Mesenchymal stem cell (in vitro differentiated cells and primary cell): ENCODE measurements around the gene PKN3.

Source experiments
- DNase-seq: peaks from one replicate; pipeline ENCODE4 v3.0.0-alpha.2; 2013
- H2AFZ ChIP-seq: one replicate; pipeline ENCODE4 v1.6.1; 2013; ENCODE audit warnings: low read depth, mild to moderate bottlenecking, control low read depth, inconsistent platforms, low read length, moderate library complexity
- H2AK5ac ChIP-seq: 2 replicates; pipeline ENCODE4 v1.6.1; 2013; ENCODE audit warnings: low read length, moderate library complexity, mild to moderate bottlenecking, inconsistent platforms; ENCODE audit not compliant: severe bottlenecking
- H2BK120ac ChIP-seq: one replicate; pipeline ENCODE4 v1.6.1; 2013; ENCODE audit warnings: low read depth, mild to moderate bottlenecking, inconsistent platforms, low read length, moderate library complexity
- H2BK12ac ChIP-seq, 2 experiments: one replicate each; pipeline ENCODE4 v1.6.1; 2013; ENCODE audit warnings: inconsistent platforms in 2 of 2, low read length in 2 of 2, mild to moderate bottlenecking in 2 of 2, moderate library complexity in 2 of 2, control low read depth in 1 of 2
- H2BK15ac ChIP-seq: one replicate; pipeline ENCODE4 v1.6.1; 2013; ENCODE audit warnings: mild to moderate bottlenecking, low read depth, inconsistent platforms; ENCODE audit not compliant: poor library complexity, severe bottlenecking
- H2BK5ac ChIP-seq: 2 replicates; pipeline ENCODE4 v1.6.1; 2013; ENCODE audit warnings: low read depth, mild to moderate bottlenecking, low read length, control low read depth, inconsistent platforms; ENCODE audit not compliant: poor library complexity, severe bottlenecking
- H3K14ac ChIP-seq, 2 experiments: one replicate each; pipeline ENCODE4 v1.6.1; 2013; ENCODE audit warnings: inconsistent platforms in 2 of 2, low read length in 2 of 2, control low read depth in 1 of 2, mild to moderate bottlenecking in 1 of 2, moderate library complexity in 1 of 2
- H3K18ac ChIP-seq, 2 experiments: one replicate each; pipeline ENCODE4 v1.6.1; 2013; ENCODE audit warnings: inconsistent platforms in 2 of 2, low read length in 2 of 2, control low read depth in 1 of 2, low read depth in 1 of 2, mild to moderate bottlenecking in 1 of 2
- H3K23ac ChIP-seq, 2 experiments: one replicate each; pipeline ENCODE4 v1.6.1; 2013; ENCODE audit warnings: inconsistent platforms in 2 of 2, low read length in 2 of 2, mild to moderate bottlenecking in 2 of 2, moderate library complexity in 2 of 2, control low read depth in 1 of 2
- H3K27ac ChIP-seq: 2 replicates; pipeline ENCODE4 v1.5.1; 2013; ENCODE audit warnings: mild to moderate bottlenecking, moderate library complexity, low read length, control low read depth, inconsistent platforms; ENCODE audit not compliant: poor library complexity, severe bottlenecking
- H3K27me3 ChIP-seq, 2 experiments: 2 replicates each; pipeline versions ENCODE4 v1.6.1 to v1.7.0; 2013; ENCODE audit warnings: low read length in 2 of 2, mild to moderate bottlenecking in 2 of 2, moderate library complexity in 2 of 2, control low read depth in 1 of 2, inconsistent platforms in 1 of 2; ENCODE audit not compliant: control insufficient read depth in 1 of 2, insufficient read depth in 1 of 2
- H3K36me3 ChIP-seq, 2 experiments: 2 replicates each; pipeline versions ENCODE4 v1.6.1 to v1.7.0; 2013; ENCODE audit warnings: low read length in 2 of 2, control low read depth in 1 of 2, inconsistent platforms in 1 of 2, low read depth in 1 of 2, mild to moderate bottlenecking in 1 of 2; ENCODE audit not compliant: insufficient read depth in 2 of 2, control insufficient read depth in 1 of 2
- H3K4ac ChIP-seq, 2 experiments: one replicate each; pipeline ENCODE4 v1.6.1; 2013; ENCODE audit warnings: inconsistent platforms in 2 of 2, low read length in 2 of 2, mild to moderate bottlenecking in 2 of 2, moderate library complexity in 2 of 2, control low read depth in 1 of 2, low read depth in 1 of 2
- H3K4me1 ChIP-seq: 2 replicates; pipeline ENCODE4 v1.6.1; 2013; ENCODE audit warnings: low read depth, low read length, control low read depth; ENCODE audit not compliant: control insufficient read depth, insufficient read depth
- H3K4me2 ChIP-seq: 2 replicates; pipeline ENCODE4 v1.6.1; 2013; ENCODE audit warnings: low read length, mild to moderate bottlenecking, inconsistent platforms; ENCODE audit not compliant: poor library complexity, severe bottlenecking
- H3K4me3 ChIP-seq, 2 experiments: 2 replicates each; pipeline versions ENCODE4 v1.5.1 to v1.7.0; 2013; ENCODE audit warnings: low read length in 2 of 2, mild to moderate bottlenecking in 2 of 2, control low read depth in 1 of 2, low read depth in 1 of 2; ENCODE audit not compliant: insufficient read depth in 1 of 2
- H3K79me1 ChIP-seq: replicated peaks from 2 replicates; pipeline ENCODE4 v1.6.1; 2013; ENCODE audit warnings: mild to moderate bottlenecking, control low read depth, low read length, inconsistent platforms; ENCODE audit not compliant: poor library complexity, severe bottlenecking
- H3K9ac ChIP-seq: 2 replicates; pipeline ENCODE4 v1.7.0; 2013; ENCODE audit warnings: mild to moderate bottlenecking, low read length, moderate library complexity
- H3K9me3 ChIP-seq: 2 replicates; pipeline ENCODE4 v1.7.0; 2013; ENCODE audit warnings: mild to moderate bottlenecking, low read length; ENCODE audit not compliant: control insufficient read depth
- H4K8ac ChIP-seq: one replicate; pipeline ENCODE4 v1.6.1; 2013; ENCODE audit warnings: inconsistent platforms, mild to moderate bottlenecking, low read length, moderate library complexity
- H4K91ac ChIP-seq: one replicate; pipeline ENCODE4 v1.6.1; 2013; ENCODE audit warnings: mild to moderate bottlenecking, low read length, inconsistent platforms
- WGBS: methylation state at CpG from one replicate; pipeline ENCODE4 v1.1.7; 2013; ENCODE audit warnings: mixed read lengths; 5-methylcytosine and 5-hydroxymethylcytosine counted together

PKN3 gene

DNA sequence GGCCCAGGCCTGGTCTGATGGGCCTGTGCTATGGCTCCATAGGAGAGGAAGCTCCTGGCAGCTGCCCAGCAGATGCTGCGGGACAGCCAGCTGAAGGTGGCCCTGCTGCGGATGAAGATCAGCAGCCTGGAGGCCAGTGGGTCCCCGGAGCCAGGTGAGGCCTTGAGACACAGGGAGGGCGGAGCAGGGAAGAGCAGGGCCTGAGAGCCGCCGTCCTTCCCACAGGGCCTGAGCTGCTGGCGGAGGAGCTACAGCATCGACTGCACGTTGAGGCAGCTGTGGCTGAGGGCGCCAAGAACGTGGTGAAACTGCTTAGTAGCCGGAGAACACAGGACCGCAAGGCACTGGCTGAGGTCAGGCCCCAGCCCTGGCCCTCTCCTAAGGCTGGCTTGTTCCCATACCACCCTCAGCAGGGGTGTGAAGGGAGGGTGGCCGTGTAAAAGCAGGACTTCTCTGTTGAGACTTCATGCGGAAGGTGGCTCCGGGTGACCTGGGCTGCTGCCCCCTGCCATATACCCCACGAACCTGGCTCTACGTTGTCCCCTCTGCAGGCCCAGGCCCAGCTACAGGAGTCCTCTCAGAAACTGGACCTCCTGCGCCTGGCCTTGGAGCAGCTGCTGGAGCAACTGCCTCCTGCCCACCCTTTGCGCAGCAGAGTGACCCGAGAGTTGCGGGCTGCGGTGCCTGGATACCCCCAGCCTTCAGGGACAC is 4.5 kb downstream of the PKN3 start:
- Histone ChIP-seq H3K79me1 (peaks cover 6% of the 10 kb centered on the region), H3K36me3 (peaks cover 0 to 9% of the 10 kb centered on the region in 2 experiments), H3K23ac (no peak overlapping the region), H3K14ac (no peak overlapping the region), H3K4me3 (no peak overlapping the region), H4K8ac (no peak overlapping the region), H2BK120ac (no peak overlapping the region), H3K4me1 (peaks cover 10% of the 10 kb centered on the region), H3K18ac (no peak overlapping the region), H3K9me3 (no peaks in the 10 kb centered on the region), H3K27me3 (no peaks in the 10 kb centered on the region), H2AFZ (no peak overlapping the region), H3K4ac (no peak overlapping the region), H2AK5ac (no peak overlapping the region), H2BK15ac (no peak overlapping the region), H3K4me2 (no peak overlapping the region), H2BK5ac (no peak overlapping the region), H3K9ac (no peak overlapping the region), H4K91ac (no peak overlapping the region), H3K27ac (no peak overlapping the region), H2BK12ac (no peak overlapping the region)
- 87% methylated on average over 22 of the region's 23 CpGs for WGBS
- no peak for DNase-seq

DNA sequence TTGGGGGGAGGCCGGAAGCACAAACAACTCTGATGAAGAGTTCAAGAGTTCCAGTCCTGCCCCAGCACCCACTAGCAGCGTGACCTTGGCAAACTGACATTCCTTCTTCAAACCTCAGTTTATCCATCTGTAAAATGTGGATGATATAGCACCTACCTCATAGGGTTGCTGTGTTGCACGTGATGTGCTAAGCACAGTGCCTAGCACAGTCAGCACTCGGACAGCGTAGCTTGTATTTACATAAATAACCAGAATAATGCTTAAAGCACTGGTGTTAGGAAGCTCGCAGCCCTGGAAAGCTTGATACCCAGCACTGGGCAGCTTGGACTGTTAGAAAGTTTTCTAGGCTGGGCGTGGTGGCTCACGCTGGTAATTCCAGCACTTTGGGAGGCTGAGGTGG is 5.1 kb downstream of the PKN3 start:
- H3K79me1 ChIP-seq, result peaks cover 6% of the 10 kb centered on the region
- H3K4me2 ChIP-seq, result no peak overlapping the region
- no peak overlapping the region for H2BK12ac ChIP-seq
- H4K8ac ChIP-seq, result no peak overlapping the region
- H3K4me1 ChIP-seq, result peaks cover 10% of the 10 kb centered on the region
- H2BK120ac ChIP-seq, result no peak overlapping the region
- H3K4me3 ChIP-seq, result no peak overlapping the region
- H3K27me3 ChIP-seq, result no peaks in the 10 kb centered on the region
- no peak overlapping the region for H3K18ac ChIP-seq
- no peak overlapping the region for H4K91ac ChIP-seq
- no peak overlapping the region for H3K9ac ChIP-seq
- H3K27ac ChIP-seq, result no peak overlapping the region
- H2AFZ ChIP-seq, result no peak overlapping the region
- H2BK15ac ChIP-seq, result no peak overlapping the region
- H3K14ac ChIP-seq, result no peak overlapping the region
- H3K36me3 ChIP-seq, result peaks cover 0 to 11% of the 10 kb centered on the region in 2 experiments
- H3K4ac ChIP-seq, result no peak overlapping the region
- H3K23ac ChIP-seq, result no peak overlapping the region
- DNase-seq, result no peak
- 95% methylated on average over 8 of the region's 8 CpGs for WGBS
- H3K9me3 ChIP-seq, result no peaks in the 10 kb centered on the region
- H2AK5ac ChIP-seq, result no peak overlapping the region
- H2BK5ac ChIP-seq, result no peak overlapping the region

DNA sequence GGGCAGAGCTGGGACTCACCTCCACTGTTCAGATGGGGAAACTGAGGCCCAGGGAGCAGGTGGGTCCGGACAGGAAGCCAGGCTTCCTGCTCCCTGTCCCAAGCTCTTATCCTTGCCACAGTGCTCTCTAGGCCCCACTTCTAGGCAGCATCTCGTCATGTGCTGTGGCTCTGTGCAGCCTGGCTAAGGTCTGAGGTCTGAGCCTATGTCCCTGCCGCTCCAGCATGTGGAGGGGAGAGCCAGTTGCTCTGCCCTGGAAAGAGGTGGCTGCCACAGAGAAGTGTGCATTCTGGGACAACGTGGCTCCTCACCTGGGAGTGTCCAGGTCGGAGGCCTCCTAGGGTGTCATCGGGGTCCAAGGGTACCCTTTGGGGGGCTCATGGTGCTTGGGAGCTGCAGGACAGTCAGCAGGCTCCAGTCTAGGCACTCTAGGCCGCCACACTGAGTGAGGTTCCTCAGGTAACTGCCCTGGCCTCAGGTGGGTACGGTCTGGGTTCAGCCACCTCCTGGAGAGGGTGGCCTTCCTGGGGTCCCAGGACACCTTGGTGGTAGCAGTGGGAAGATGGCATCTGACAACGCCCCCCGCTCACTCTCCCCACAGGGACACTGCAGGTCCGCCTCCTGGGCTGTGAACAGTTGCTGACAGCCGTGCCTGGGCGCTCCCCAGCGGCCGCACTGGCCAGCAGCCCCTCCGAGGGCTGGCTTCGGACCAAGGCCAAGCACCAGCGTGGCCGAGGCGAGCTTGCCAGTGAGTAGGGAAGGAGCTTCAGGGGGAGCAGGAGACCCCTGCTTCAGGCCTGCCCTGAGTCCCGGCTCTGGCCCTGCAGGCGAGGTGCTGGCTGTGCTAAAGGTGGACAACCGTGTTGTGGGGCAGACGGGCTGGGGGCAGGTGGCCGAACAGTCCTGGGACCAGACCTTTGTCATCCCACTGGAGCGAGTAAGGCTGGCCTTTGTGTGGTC is 10.4 kb downstream of the PKN3 start:
- DNase-seq, result no peak
- Histone ChIP-seq H3K4me1 (no peaks in the 10 kb centered on the region), H3K79me1 (no peaks in the 10 kb centered on the region), H3K9ac (no peak overlapping the region), H3K18ac (no peak overlapping the region), H3K36me3 (peaks cover 0 to 23% of the 10 kb centered on the region in 2 experiments), H2BK5ac (no peak overlapping the region), H3K23ac (no peak overlapping the region), H4K8ac (no peak overlapping the region), H2BK12ac (no peak overlapping the region), H3K27me3 (no peaks in the 10 kb centered on the region), H3K4ac (no peak overlapping the region), H4K91ac (no peak overlapping the region), H3K4me2 (no peak overlapping the region), H2BK15ac (no peak overlapping the region), H3K4me3 (no peak overlapping the region), H3K14ac (no peak overlapping the region), H3K9me3 (no peaks in the 10 kb centered on the region), H2AFZ (no peak overlapping the region), H2BK120ac (no peak overlapping the region), H2AK5ac (no peak overlapping the region), H3K27ac (no peak overlapping the region)
- 96% methylated on average over 26 of the region's 26 CpGs for WGBS

DNA sequence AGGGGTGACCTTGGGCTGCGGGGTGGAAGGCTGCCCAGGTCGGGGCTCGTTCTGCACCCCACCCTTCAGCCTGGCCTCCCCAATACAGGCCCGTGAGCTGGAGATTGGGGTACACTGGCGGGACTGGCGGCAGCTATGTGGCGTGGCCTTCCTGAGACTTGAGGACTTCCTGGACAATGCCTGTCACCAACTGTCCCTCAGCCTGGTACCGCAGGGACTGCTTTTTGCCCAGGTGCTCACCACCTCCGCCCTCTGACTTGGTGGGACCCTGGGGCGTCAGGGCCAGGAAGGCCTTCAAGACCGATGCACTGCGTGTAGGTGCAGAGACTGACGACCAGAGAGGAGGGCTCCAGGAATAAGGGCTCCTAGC is 11.1 kb downstream of the PKN3 start:
- no peak overlapping the region for H2BK15ac ChIP-seq
- H3K18ac ChIP-seq, result no peak overlapping the region
- H4K91ac ChIP-seq, result no peak overlapping the region
- H3K4me3 ChIP-seq, result no peak overlapping the region
- H3K9me3 ChIP-seq, result no peaks in the 10 kb centered on the region
- no peak for DNase-seq
- no peak overlapping the region for H2AK5ac ChIP-seq
- H2BK12ac ChIP-seq, result no peak overlapping the region
- no peaks in the 10 kb centered on the region for H3K27me3 ChIP-seq
- no peak overlapping the region for H3K4ac ChIP-seq
- H2BK120ac ChIP-seq, result no peak overlapping the region
- no peak overlapping the region for H3K4me2 ChIP-seq
- no peak overlapping the region for H3K27ac ChIP-seq
- no peak overlapping the region for H3K9ac ChIP-seq
- no peak overlapping the region for H4K8ac ChIP-seq
- H3K14ac ChIP-seq, result no peak overlapping the region
- no peak overlapping the region for H2AFZ ChIP-seq
- no peaks in the 10 kb centered on the region for H3K79me1 ChIP-seq
- WGBS, result over 99% methylated on average over 13 of the region's 13 CpGs
- no peaks in the 10 kb centered on the region for H3K4me1 ChIP-seq
- H2BK5ac ChIP-seq, result no peak overlapping the region
- H3K23ac ChIP-seq, result no peak overlapping the region
- peaks cover 0 to 23% of the 10 kb centered on the region in 2 experiments for H3K36me3 ChIP-seq
